ENCODE data around the gene PSMB11. TPM values are rescaled to one million over a fixed set of nuclear protein-coding genes. Genes with fewer than 3 reads are reported as not detected.
"Not testable (repeated sequence)": the region's sequence is repeated elsewhere in the genome, so short reads cannot be mapped to it uniquely, and the experiment has no call there.

Gene PSMB11
- total RNA-seq, 1 experiment from 2014 or later: not detected

- DNase-seq (ENCODE audit: low spot score): not testable (repeated sequence)
Observed at GRCh38 chr14:23013749-23014054, 28.3 kb upstream of the PSMB11 start.

- no peak for DNase-seq (ENCODE audit: low spot score)
Observed at GRCh38 chr14:23015618-23016017, 26.4 kb upstream of the PSMB11 start.

- no peak for DNase-seq (ENCODE audit: low spot score)
Observed at GRCh38 chr14:23017091-23017490, 24.9 kb upstream of the PSMB11 start.

GRCh38 chr14:23018107-23018506, 23.9 kb upstream of the PSMB11 start:
- DNase-seq (ENCODE audit: low spot score): no peak

- no peak for DNase-seq (ENCODE audit: low spot score)
Observed at GRCh38 chr14:23020143-23021128, 21.6 kb upstream of the PSMB11 start.

- no peak for DNase-seq (ENCODE audit: low spot score)
Observed at GRCh38 chr14:23021434-23021833, 20.6 kb upstream of the PSMB11 start.

- no peak for DNase-seq (ENCODE audit: low spot score)
Observed at GRCh38 chr14:23021889-23022442, 20.0 kb upstream of the PSMB11 start.

GRCh38 chr14:23023022-23023794, 18.8 kb upstream of the PSMB11 start:
- no peak for DNase-seq (ENCODE audit: low spot score)

- DNase-seq (ENCODE audit: low spot score): no peak
Observed at GRCh38 chr14:23023795-23024152, 18.2 kb upstream of the PSMB11 start.

GRCh38 chr14:23024612-23025075, 17.4 kb upstream of the PSMB11 start:
- no peak for DNase-seq (ENCODE audit: low spot score)

GRCh38 chr14:23025151-23025814, 16.7 kb upstream of the PSMB11 start:
- no peak for DNase-seq (ENCODE audit: low spot score)

- DNase-seq (ENCODE audit: low spot score): no peak
Observed at GRCh38 chr14:23028799-23029198, 13.2 kb upstream of the PSMB11 start.

- no peak for DNase-seq (ENCODE audit: low spot score)
Observed at GRCh38 chr14:23030936-23031335, 11.1 kb upstream of the PSMB11 start.

- no peak for DNase-seq (ENCODE audit: low spot score)
Observed at GRCh38 chr14:23033251-23033727, 8.7 kb upstream of the PSMB11 start.

GRCh38 chr14:23033801-23034497, 8.1 kb upstream of the PSMB11 start:
- no peak for DNase-seq (ENCODE audit: low spot score)

- peak; percentile 90 for DNase-seq (ENCODE audit: low spot score)
Observed at GRCh38 chr14:23034498-23035302, 7.3 kb upstream of the PSMB11 start, which contains the start of gene PSMB5. TSS of gene PSMB5 (minus strand) at chr14:23034900. CDS start at chr14:23034881, 19 bp downstream.

GRCh38 chr14:23035303-23036144, 6.5 kb upstream of the PSMB11 start:
- DNase-seq (ENCODE audit: low spot score): no peak

GRCh38 chr14:23040100-23040499, 1.9 kb upstream of the PSMB11 start:
- no peak for DNase-seq (ENCODE audit: low spot score)

GRCh38 chr14:23041729-23042128, 283 bp upstream of the PSMB11 start:
- no peak for DNase-seq (ENCODE audit: low spot score)
